GM21529 (cell line): ENCODE data around the gene TMEM126A.

ENCODE experiments used
- ATAC-seq: cut with Tn5 transposase; IDR thresholded peaks from one replicate; pipeline ENCODE4 v1.9.1; 2021; ENCODE audit not compliant: unreplicated experiment

TMEM126A gene

GRCh38 chr11:85694385-85694980 lies 46.7 kb downstream of the TMEM126A start:
- no peak for ATAC-seq

GRCh38 chr11:85695546-85695945 lies 47.8 kb downstream of the TMEM126A start:
- no peak for ATAC-seq

GRCh38 chr11:85697747-85698146 lies 50.0 kb downstream of the TMEM126A start:
- no peak for ATAC-seq

GRCh38 chr11:85698195-85698594 lies 50.4 kb downstream of the TMEM126A start:
- no peak for ATAC-seq

GRCh38 chr11:85699957-85700741 lies 52.4 kb downstream of the TMEM126A start:
- ATAC-seq: peak; percentile 92

GRCh38 chr11:85704967-85705366 lies 57.2 kb downstream of the TMEM126A start:
- ATAC-seq: no peak

GRCh38 chr11:85705800-85706199 lies 58.0 kb downstream of the TMEM126A start:
- ATAC-seq: no peak
